Stromal cell of bone marrow (primary cell): ENCODE measurements around the gene DDIT3.
"Not testable (repeated sequence)": the region's sequence is repeated elsewhere in the genome, so short reads cannot be mapped to it uniquely, and the experiment has no call there.

ENCODE experiments used
- DNase-seq: peaks from one replicate; pipeline ENCODE4 v3.0.0-alpha.2; 2012; ENCODE audit warnings: low read depth

Gene DDIT3, protein sequence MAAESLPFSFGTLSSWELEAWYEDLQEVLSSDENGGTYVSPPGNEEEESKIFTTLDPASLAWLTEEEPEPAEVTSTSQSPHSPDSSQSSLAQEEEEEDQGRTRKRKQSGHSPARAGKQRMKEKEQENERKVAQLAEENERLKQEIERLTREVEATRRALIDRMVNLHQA

DNA sequence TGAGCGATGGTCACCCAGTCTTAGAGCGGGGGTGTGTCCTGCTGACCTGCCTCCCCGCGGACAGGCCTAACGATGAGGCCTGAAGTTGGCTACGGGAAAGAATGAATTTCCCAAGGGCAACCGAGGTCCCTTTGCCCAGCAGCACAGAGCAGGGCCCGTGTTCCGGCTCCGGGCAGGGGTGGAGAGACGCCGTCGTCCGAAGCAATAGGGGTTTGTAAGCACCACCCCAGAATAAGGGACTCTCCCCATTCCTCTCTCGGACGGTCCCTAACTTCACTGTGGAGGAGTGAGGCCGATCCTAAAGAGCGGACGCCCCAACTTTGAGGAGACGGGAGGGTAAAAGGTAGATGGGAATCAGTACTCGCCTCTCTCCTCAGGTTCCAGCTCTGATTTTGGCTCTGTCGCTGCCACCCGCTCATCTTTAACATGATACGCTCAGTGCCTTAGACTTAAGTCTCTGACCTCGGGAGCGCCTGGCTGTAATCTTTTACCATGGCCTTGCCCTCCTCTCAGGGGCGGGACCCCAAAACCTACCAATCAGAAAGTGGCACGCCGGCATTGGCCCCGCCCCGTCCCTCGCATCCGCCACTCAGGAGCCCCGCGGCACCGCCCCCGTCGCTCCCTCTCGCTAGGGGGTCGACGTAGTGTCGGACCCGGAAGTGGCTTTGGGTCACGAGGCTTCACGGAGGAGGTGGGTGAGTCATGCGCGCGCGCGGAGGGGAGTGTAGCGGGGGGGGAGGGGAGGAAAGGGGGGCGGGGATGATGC lies at the start of gene DDIT3:
Gene DDIT3, minus strand, starts transcription at position 462 of the 766 bp plus-strand sequence. CDS start 3,108 bp downstream, outside the sequence.
- peak; percentile 98 for DNase-seq

DNA sequence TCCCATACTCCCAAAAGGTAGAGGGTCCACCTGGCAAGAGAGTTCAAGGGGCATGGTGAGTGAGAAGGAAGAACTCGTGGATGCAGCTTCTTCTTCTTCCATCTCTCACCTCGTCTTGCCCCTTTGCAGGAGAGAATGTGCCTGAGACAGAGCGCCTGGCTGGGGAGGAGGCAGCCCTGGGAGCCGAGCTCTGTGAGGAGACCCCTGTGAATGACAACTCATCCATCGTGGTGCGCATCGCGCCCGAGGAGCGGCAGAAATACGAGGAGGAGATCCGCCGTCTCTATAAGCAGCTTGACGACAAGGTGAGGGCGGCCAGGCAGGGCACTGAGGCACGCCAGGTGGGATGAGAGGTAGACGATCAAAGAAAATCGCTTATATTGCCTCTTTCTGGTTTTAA lies 49.5 kb upstream of the DDIT3 start:
- DNase-seq = no peak

DNA sequence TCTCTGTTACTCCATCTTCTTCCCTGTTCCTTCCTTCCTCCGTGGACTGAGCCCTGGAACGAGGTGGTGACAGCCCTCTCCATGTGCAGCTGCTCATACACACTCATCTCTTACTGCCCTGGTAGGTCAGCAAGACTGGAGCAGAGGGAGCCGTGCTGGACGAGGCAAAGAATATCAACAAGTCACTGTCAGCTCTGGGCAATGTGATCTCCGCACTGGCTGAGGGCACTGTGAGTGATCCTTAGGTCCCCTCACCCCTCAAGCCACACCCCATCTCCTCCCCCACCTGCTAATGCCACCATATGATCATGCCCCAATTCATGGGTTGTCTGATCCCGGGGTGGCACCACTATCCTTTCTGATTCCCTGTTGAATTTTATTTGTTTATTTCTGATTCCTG lies 48.5 kb upstream of the DDIT3 start:
- no peak for DNase-seq

DNA sequence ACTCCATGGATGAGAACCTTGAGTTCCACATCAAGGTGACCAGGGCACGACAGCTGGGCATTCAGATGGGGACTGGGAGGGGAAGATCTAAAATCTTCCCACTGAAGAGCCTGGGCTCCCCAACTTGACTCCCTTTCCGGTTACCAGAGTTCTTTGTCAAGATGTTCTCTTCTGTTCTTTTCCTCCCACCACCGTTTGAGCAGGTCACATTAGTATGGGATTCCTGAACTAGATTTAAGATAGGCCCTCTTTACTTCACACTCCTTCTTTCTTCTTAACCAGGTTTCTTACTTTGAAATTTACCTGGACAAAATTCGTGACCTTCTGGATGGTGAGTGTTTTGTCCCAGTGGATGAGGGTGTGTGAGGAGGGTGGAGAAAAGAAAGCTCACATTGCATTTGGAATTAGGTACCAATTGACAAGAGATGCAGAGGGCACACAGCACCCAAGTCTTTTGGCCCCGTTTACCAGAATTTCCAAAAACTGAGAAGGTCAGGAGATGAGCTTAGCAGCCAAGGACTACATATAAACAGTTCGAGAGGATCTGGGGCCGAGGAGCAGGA lies 43.9 kb upstream of the DDIT3 start:
- no peak for DNase-seq

DNA sequence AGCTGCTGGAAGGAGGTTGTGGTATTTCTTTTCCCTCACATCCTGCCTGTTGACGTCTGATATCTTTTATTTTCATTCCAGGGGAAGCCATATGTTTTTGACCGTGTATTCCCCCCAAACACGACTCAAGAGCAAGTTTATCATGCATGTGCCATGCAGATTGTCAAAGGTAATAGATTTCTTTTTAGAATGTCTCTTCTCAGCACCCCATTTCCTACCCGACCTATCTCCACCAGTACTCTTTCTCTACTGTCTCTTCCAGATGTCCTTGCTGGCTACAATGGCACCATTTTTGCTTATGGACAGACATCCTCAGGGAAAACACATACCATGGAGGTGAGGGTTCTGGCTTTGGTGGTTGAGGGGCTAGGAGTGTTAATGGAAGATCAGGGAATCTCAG lies 43.0 kb upstream of the DDIT3 start:
- DNase-seq = no peak

DNA sequence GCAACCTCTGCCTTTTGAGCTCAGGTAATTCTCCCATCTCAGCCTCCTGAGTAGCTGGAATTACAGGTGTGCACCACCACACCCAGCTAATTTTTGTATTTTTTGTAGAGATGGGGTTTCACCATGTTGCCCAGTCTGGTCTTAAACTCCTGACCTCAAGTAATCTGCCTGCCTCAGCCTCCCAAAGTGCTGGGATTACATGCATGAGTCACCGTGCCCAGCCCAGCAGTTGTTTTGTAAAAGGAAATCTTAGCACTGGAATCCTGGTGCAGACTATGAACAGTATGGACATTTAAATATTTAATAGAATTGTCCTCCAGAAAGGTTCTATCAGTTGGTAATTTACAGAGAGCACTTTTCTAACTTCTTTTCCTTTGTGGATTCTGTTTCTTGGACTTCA lies 40.8 kb upstream of the DDIT3 start:
- DNase-seq = not testable (repeated sequence)

DNA sequence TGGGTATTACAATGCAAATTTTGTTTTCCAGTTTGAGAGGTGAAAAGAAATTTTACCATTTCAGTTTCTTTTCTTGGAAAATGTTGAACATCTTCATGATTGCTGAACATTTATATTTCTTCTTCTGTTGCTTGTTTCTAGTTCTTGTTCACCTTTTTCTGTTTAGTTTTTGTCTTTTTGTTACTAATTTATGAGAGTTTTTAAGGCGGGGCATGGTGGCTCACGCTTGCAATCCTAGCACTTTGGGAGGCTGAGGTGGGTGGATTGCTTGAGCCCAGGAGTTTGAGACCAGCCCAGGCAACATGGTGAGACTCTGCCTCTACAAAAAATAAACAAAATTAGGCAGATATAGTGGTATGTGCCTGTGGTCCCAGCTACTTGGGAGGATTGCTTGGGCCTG lies 40.2 kb upstream of the DDIT3 start:
- no peak for DNase-seq

DNA sequence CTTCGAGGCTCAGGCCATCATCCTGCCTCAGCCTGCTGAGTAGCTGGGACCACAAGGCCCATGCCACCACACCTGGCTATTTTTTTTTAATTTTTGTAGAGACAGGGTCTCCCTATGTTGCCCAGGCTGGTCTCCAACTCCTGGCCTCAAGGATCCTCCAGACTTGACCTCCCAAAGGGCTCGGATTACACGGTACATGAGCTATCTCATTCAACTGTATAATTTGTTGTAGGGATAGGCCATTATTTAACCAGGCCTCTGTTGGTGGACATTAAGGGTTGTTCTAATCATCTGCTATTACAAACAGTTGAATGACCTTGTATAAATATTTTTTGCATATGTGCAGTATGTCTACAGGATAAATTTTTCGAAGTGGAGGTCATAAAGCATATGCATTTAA lies 38.5 kb upstream of the DDIT3 start:
- DNase-seq = no peak

DNA sequence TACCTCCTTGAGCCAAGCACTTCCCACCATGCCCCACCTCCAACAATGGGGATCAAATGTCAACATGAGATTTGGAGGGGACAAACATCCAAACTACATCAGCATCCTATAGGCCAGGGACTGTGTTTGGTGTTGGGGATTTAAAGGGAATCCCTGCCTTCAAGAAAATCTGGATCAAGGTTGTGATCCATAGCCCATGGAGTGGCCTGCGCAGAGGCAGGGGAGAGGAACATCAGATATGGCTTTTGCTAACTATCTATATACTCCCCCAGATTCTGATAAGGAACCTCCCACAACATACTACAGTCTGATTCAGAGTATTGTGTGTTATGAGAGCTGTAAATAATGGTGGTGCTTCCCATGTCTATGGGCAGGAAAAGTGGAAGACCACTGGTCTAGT lies 34.6 kb upstream of the DDIT3 start:
- no peak for DNase-seq

DNA sequence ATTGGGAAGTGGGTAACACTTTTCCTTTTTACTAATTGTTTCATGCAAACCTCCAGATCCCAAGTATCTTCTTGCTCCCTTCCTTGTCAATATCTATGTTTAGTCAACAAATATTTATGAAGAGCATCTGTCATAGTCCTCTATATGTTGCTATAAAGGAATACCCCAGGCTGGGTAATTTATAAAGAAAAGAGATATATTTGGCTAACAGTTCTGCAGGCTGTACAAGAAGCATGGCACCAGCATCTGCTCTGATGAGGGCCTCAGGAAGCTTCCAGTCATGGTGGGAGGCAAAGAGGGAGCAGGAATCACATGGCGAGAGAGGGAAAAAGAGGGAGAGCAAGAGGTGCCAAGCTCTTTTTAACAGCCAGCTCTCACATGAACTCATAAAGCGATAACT lies 34.1 kb upstream of the DDIT3 start:
- DNase-seq = no peak

DNA sequence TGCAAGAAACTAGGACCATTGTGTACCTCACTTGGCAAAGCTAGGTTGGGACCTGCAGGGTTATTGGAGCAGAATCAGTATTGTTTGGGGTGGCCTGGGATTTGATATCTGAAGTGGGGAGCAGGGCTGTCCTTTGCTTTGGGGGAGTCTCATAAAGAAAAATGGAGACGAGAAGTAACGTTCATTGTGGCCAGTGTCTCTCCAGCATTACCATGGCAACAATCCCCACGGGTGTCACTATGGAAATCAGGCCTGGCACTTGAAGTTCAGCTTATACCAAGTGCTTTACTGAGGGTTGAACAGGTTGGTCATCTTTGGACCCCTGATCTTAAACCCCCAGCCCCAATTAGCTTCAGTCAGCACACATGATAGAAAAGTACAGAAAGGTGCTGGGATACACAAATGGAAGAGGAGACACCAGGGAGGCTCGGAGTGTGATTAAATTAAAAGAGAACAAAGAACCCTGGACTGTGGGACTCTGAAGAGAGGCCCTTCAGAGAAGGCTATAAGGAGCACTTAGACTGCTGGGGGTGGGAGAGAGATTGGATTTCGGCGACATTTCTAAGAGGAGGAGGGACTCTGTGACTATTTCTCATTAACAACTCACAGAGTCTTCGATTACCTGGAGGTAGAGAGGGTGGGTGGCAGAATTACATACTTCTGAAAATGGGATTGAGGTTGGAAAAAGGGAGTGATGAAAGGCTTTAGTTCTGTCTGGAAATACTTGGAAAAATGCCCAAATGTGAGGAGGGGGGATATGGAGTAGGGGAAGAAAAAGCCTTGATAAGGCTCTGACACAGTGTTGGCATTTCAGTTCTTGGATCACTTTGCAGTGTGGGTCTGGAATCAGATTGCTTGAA lies 33.3 kb upstream of the DDIT3 start:
- DNase-seq = no peak

DNA sequence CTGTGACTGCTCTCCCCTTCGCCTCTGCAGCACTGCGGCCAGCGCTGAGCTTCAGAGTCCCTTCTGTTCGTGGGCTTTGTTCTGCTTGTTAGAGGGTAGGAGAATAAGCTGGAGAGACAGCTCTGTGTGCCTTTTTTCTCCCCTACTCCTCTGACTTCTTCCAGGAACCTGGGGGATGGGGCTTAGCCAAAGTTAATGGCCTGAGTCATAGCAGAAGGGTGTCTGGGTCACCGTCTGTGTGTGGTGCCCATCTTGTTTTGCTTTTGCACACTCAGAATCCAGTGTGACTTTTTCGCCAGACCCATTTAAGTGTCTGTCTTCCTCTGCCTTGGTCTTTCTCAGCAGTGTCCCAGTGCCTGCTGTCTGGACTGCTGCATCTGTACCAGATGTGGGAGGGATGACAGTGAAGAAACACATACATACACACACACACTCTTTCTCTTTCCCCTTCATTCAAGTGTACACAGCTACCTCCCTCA lies 32.6 kb upstream of the DDIT3 start:
- DNase-seq = peak; percentile 6

DNA sequence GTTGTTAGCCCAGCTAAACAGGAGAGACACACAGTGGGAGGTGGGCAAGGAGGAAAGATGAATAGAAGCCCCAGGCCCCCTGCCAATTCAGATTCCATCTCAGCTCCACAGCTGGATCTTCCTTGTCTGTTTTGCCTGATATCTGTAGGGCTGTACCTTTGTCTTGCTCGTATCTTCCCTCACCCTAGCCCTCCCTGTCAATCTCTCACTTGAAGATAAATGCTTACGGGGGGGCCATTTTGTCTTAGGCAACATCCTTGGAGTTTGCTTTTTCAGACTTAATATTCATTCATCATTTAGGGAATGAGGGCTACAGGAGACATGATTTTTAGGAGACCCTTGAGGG lies 32.0 kb upstream of the DDIT3 start:
- DNase-seq = no peak

DNA sequence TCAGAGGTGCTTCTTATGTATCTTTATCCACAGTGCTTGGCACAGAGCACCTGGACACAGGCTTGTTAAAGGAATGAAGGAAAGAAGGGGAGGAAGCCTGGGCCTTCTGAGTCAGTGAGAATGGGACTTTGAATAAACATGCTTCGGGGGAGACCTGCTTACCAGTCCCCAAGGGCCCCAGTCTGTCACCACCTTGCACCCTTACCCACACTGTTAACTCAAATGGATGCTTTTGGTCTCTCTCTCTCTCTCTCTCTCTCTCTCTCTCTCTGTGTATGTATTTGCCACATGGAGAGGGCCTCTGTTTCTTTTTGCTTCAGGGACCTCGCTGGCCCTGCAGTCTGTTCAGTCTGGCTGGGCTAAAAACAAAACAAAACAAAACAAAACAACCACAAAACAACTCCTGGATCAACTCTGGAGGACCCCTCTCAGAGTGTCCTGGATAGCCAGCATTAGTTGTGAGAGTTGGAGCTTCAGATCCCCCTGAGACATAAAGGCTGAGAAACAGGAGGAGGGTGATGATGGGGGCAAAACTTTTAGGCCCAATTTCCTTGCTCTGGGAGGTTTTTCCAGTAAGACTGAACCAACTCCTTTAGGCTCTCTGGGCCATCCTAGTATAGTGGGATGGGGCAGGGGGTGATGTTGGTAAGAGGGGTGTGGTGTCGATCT lies 31.5 kb upstream of the DDIT3 start:
- DNase-seq = no peak

DNA sequence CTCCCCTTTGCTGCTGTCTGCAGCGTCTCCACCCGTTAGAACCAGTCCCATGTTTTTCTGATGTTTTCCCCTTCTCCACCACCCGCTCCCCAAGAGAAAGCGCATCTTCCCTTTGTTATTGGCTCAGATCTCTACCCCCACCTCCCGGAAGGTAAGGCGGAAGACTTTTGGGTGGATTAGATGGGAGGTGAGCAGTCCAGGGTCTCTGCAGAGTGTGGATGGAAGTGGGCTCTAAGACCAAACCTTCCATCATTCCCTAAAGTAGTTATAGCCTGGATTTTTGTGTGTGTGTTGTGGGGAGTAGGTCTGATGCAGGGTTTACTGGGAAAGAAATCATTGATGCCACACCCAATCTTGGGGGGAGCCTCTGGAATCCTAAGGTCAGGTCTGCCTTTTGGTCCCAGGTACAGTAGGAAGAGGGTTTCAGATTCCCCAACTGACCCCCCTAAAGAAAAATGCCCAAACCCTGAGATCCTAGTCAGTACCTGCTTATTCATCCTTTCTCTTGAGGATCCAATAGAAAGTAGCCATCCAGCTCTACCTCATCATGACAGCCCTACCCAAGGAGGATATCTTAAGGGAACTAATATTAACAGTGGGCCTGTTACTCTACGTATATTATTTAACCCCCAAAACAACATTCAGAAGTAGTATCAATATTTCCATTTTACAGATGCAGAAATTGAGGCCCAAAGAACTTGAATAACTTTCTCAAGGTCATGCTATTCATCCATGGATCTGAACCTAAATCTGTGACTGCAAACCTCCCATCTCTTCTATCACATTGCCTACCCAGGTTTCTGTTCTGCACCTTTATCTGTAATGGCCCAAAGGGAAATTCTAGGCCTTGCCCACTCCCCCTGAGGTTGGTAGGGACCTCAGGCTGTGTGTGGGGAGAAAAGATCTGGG lies 30.6 kb upstream of the DDIT3 start:
- no peak for DNase-seq

DNA sequence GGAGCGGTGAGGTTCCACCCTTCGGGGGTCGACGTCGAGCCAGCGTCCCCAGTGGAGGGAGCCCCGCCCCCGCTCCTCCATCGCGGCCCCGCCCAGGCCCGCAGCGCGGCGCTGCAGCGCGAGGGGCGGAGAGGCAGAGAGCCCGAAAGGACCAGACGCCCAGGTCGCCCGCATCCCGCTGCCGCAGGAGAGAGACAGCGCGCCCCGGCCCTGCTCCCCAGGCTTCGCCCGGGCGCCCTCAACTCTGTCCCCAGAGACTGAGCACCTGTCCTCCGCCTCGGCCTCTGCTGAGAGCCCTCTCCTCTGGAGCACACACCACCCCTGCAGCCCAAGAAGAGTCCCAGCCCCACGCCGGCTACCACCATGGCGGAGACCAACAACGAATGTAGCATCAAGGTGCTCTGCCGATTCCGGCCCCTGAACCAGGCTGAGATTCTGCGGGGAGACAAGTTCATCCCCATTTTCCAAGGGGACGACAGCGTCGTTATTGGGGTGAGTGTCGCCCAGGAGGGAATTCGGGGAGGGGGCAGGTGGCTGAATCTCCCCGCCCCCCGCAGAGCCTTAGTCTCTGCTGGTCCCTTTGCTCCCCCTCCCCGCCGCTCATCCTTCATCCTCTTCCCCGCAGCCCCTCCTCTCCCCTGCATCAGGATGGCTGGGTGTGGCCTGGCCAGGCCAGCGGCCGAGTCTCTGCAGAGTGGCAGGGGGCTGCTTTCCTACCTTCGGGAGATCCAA lies 29.8 kb upstream of the DDIT3 start, which contains the start of gene KIF5A:
Gene KIF5A, plus strand, starts transcription at position 136 of the 732 bp plus-strand sequence. Its CDS starts 228 bp downstream, at position 364.
- DNase-seq = no peak

DNA sequence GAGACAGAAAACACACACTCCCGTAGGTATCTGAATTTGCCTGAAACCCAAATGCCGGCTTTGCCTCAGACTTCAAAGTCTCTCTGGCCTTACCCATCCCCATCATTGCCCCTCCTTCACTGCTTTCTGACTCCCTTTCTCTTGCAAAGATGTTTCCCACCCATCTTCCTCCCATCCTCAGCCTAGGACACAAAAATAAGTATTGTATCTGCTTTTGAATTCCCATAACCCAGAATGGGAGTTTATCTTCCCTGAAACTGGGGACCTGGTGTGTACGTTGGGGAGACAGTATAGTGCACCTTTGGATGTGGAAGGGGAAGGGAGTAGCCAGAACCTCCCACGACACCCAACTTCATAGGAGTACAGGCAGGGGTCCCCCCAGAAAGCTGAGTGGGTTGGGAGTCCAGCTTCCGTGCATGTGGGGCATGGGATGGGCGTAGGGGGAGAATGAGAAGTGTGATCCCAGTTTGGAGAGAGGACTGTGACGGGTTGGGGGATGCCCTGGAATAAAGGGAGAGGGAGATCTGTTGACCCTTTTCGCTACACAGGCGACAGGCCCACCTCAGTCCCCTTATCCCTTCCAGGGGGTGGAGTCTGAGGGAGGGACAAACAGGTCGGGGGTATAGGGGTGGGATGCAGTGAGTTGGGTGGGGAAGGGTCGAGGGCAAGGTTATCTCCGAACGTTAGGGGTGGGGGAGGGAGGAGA lies 29.0 kb upstream of the DDIT3 start:
- DNase-seq = no peak

DNA sequence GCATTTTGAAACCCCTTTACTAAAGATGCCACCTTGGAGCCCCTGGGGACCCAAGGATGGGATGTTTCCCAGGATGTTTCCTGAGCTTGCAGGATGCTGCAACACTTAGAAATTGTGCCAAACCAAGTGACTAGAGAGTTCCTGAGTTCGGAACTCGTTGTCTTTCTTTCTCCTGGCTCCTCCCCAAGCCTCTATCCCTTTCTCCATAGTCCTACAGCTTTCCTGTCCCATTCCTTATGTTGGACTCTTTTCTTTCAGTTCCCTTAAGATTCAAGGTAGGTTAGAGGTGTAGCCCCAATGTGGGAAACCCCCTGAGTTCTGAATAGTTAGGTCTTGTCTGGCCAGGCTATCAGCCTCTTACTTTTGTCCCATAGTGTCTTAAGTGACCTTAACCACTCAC lies 28.2 kb upstream of the DDIT3 start:
- DNase-seq = no peak

DNA sequence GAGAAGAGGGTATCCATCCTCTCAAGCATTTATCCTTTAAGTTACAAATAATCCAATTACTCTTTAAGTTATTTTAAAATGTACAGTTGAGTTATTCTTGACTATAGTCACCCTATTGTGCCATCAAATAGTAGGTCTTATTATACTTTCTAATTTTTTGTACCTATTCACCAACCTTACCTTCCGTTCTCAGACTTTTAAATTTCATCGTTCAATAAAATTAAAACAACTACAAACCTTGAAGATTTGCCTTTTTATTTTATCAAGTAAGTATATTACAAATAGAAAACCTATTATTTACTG lies 27.6 kb upstream of the DDIT3 start:
- DNase-seq = no peak
